ENCODE measurements around the gene IL13.

GRCh38 chr5:132659598-132660493 lies 1.9 kb downstream of the IL13 start:
- no peak for TF ChIP-seq EP300 (IDR thresholded peaks at IDR 0.05)
- TF ChIP-seq CTCF (IDR thresholded peaks at IDR 0.05) = no peak
- no peak for TF ChIP-seq POLR2A (IDR thresholded peaks at IDR 0.05; ENCODE audit: low read depth)
- TF ChIP-seq POLR2AphosphoS5 (IDR thresholded peaks at IDR 0.05) = no peak

Data from esophagus muscularis mucosa (tissue), 4 donors.